ENCODE measurements around the gene SHROOM3. TPM values are rescaled to one million over a fixed set of nuclear protein-coding genes. Genes with fewer than 3 reads are reported as not detected.

Gene SHROOM3
- total and polyA plus RNA-seq, 8 donors: 13.5 to 96.9 (median 16.9) TPM

DNA sequence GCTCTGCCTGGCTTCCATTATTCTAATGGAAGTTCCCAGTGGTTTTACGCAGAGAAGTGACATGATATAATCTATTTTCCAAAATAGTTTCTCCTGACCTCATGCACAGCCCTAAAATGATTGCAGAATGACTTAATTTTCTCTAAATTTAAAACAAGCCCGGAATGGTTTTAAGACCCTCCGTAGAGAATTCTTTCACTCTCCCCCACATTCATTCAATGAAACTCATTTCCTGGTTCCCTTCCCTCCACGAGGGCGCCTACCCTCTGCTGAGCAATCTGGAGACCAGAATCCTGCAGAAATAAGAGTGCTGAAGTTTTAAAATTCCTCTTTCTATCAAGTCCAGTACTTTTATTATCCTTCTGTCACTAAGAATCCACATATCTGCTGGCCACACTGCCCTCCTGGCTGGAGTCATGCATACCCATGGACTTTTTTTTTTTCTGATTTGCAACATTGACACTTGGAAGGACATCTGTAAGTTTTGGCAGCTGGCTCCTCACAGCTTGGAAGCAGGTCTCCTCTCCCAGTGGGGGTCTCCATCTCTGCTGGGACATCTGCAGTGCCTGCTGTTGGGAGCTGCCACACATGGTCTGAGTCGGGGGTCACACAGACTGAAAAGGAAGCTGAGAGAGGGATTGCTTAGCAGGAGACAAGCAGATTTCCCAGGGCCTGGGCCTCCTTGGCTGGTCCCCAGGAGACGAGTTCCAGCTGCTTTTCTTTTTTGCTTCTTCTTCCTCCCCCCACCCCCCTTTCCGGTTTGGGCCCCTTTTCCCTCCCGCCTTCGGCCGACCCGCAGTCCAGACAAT is 376.8 kb downstream of the SHROOM3 start:
- TF ChIP-seq CTCF (IDR thresholded peaks at IDR 0.05): no peak
- intact Hi-C loops (cut with DNase I): no loop called here
- Histone ChIP-seq H3K9me3 (peaks cover 0 to 10% of the 10 kb centered on the region in 2 donors), H3K36me3 (no peaks in the 10 kb centered on the region), H3K4me3 (no peak overlapping the region), H3K27me3 (no peaks in the 10 kb centered on the region), H3K27ac (peak overlapping the region in 1 of 2 donors; percentile 41), H3K4me1 (no peaks in the 10 kb centered on the region)
- ATAC-seq (peak; percentile 50), DNase-seq (peak in 2 of 4 donors; percentile 82 to 89)

DNA sequence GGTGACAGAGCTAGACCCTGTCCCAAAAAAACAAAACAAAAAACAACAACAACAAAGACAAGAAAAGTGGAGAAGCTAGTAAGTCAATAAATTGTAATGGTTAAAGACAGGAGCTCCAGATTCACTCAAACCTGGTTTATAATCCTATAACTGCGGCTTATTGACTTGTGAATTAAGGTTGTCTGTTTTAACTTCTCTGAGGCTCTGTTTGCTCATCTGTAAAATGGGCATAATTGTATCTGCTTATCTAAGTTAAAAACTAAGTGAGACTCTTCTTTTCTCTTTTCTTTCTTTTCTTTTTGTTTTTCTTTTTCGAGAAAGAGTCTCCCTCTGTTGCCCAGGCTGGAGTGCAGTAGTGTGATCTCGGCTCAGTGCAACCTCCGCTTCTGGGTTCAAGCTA is 378.0 kb downstream of the SHROOM3 start:
- H3K36me3 ChIP-seq: no peaks in the 10 kb centered on the region
- H3K4me3 ChIP-seq: no peak overlapping the region
- no peak for TF ChIP-seq CTCF (IDR thresholded peaks at IDR 0.05)
- no peaks in the 10 kb centered on the region for H3K4me1 ChIP-seq
- peaks cover 0 to 10% of the 10 kb centered on the region in 2 donors for H3K9me3 ChIP-seq
- no peak for DNase-seq
- H3K27me3 ChIP-seq: no peaks in the 10 kb centered on the region
- intact Hi-C loops (cut with DNase I): no loop called here
- H3K27ac ChIP-seq: no peak overlapping the region
- no peak for ATAC-seq

GRCh38 chr4:76821641-76822040 is 386.6 kb downstream of the SHROOM3 start:
- DNase-seq: peak in 1 of 4 donors; percentile 62
- TF ChIP-seq CTCF (IDR thresholded peaks at IDR 0.05): no peak
- Histone ChIP-seq H3K36me3 (no peaks in the 10 kb centered on the region), H3K9me3 (no peaks in the 10 kb centered on the region), H3K27ac (peak overlapping the region in 1 of 2 donors; percentile 35), H3K4me3 (no peak overlapping the region), H3K27me3 (no peaks in the 10 kb centered on the region), H3K4me1 (no peaks in the 10 kb centered on the region)
- intact Hi-C loops (cut with DNase I): no loop called here
- peak; percentile 37 for ATAC-seq

DNA sequence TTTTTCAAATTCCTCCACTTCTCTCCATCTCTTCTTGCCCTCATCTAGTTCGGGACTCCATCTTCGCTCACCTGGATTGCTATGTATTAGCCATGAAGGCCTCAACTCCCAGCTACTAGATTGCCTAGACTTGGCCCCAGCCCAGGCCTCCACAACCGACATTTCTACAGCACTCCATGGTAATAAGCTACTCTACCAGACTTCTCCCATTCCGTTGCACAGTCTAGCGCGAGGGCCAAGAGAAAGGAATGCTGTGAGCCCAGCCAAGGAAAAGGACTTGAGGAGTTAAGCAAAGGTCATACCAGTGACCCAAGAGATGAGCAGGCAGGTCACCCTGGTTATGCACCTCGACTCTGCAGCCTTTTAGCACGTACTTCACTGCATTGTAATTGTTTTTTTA is 387.3 kb downstream of the SHROOM3 start:
- TF ChIP-seq CTCF (IDR thresholded peaks at IDR 0.05): no peak
- DNase-seq (no peak), ATAC-seq (peak; percentile 44)
- Histone ChIP-seq H3K27me3 (no peaks in the 10 kb centered on the region), H3K27ac (no peak overlapping the region), H3K9me3 (no peaks in the 10 kb centered on the region), H3K4me1 (no peaks in the 10 kb centered on the region), H3K4me3 (no peak overlapping the region), H3K36me3 (no peaks in the 10 kb centered on the region)
- intact Hi-C loops (cut with DNase I): no loop called here

DNA sequence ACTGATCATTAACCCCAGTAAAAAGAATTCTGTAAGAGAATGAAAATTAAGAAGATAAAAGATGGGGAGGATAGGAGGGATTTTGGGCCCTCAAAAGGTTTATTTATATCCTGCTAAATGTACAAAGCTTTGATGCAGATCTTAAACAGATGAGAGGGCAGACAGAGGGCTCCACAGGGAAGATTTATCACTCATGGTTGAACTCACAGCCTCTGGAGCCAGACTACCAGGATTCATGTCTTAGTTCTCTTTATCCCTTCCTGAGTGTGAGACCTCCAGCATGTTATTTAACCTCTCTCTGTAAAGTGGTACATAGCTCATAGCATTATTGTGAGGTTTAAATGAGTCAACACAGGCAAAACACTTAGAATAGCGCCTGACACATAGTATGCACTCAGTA is 388.5 kb downstream of the SHROOM3 start:
- Histone ChIP-seq H3K4me3 (no peak overlapping the region), H3K27ac (no peak overlapping the region), H3K36me3 (no peaks in the 10 kb centered on the region), H3K4me1 (no peaks in the 10 kb centered on the region), H3K9me3 (no peaks in the 10 kb centered on the region), H3K27me3 (no peaks in the 10 kb centered on the region)
- intact Hi-C loops (cut with DNase I): no loop called here
- no peak for DNase-seq
- ATAC-seq: no peak
- no peak for TF ChIP-seq CTCF (IDR thresholded peaks at IDR 0.05)

Measured in left lung (tissue), 10 donors.